G401.6 (cell line): ENCODE data around the gene ARHGEF4.

ENCODE experiments used
- FAIRE-seq: peaks from 2 replicates; lab custom pipeline; 2012; peaks lifted over from hg19 to GRCh38; lab: Jason Lieb, UNC

The ARHGEF4 gene

GRCh38 chr2:130818809-130819208 lies 17.9 kb upstream of the ARHGEF4 start:
- FAIRE-seq: no peak

GRCh38 chr2:130819226-130819607 lies 17.5 kb upstream of the ARHGEF4 start:
- FAIRE-seq: no peak

DNA sequence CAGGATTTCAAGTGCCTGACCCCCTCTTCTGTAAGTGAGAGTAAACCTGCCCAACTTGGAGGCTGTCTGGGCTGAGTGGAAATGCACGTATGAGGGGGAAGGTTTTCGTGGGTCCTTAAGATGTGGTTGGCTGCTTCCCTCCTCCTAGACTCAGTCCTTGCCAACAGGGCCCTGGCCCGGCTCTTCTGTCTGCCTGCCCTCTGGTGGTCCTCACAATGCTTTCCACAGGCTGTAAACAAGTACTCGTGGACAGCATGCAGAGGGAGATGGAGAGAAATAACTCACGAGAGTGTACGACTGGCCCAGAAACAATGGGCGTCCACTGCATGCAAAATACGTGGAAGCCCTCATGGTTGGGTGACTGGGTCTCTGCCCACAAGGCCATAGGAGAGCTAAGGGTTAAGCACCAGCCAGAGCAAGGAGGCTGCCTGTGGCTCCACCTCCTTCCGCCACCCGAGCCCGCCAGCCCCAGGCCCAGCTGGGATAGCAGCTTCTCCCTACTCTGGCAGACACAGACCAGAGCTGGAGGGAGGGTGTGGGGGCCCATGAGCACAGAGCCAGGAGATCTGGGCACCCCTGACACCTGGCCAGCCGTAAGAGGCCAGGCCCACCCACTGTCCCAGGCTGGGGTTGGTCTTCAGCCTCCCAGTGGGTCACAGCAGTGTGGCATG lies 17.0 kb upstream of the ARHGEF4 start:
- no peak for FAIRE-seq

- FAIRE-seq: no peak
These were observed 16.3 kb upstream of the ARHGEF4 start for GRCh38 chr2:130820279-130820861.

DNA sequence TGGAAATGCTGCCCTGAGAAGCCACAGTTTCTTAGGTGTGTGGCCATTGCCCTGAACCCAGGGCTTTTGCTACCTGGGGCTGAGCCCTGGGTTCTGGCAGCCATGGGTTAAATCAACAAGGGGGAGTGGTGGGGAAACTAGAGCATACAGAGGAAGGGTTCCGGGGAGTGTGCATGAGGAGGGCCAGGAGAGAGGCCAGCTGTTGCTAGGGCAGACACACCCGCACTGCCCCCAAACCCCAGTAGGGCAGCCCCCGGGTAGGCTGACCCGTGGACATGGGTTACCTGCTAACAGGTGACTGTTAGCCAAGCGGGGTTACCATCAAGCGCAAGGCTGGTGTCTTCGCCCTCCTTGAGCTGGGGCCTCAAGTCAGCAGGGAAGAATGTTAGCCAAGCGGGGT lies 14.8 kb upstream of the ARHGEF4 start:
- FAIRE-seq: no peak

GRCh38 chr2:130822766-130823165 lies 13.9 kb upstream of the ARHGEF4 start:
- no peak for FAIRE-seq

DNA sequence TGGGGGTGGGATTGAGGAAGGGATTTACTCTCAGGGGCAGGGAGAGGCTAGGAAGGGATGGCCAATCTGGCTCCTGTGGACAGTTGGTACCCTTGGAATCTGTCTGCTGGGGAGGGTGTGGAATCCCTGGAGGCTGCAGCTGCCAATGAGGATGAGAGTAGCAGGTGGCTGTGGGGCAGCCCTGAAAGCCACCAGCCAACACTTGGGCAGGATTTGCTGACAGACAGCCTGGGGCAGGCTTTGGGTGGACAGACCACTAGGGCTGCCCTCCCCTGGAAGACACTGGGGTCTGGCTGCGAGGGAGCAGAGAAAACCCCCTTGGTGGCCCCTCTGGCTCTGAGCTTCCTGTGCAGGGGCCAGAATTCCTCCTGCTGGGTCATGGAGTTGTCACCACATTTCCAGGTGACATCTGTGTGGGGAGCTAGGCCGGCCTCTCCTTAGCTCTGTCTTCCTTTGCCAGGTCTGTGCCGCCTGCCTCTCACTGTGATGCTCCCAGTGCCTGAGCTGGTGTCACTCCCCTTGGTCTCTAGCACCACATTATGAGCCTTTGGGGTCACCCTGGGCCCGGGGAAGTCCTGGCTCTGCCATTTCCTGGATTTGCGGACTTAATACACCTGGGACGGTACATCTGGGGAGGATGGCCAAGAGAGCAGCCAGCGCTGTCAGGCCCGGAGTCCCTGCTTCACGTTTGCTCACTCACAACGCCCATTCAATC lies 13.4 kb upstream of the ARHGEF4 start:
- no peak for FAIRE-seq

DNA sequence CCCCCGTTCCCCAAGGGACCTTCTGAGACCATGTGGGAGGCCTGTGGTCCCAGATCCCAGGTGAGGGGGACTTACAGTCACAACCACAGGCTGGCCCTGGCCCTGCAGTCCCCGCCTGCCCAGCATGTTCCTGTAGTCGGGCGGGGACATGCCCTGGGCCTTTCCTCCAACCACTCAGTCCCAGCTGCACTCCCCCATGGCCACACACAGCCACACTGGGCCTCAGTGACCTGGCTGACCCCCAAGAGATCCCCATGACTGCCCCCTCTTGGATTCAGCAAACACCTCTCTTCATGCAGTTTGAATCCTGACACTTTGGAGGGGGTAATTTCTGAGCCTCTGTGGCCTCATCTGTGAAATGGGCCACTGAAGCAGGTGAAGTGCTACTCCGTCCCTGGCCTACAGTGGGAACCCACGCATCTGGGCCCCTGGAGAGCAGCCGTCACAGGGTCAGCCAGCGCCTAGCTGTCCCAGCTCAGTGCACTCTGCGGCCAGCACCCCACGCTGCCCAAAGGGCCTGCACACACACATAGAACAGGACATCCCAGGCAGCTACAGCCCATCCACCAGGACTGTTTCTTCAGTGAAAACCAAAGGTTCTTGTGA lies 12.7 kb upstream of the ARHGEF4 start:
- no peak for FAIRE-seq

DNA sequence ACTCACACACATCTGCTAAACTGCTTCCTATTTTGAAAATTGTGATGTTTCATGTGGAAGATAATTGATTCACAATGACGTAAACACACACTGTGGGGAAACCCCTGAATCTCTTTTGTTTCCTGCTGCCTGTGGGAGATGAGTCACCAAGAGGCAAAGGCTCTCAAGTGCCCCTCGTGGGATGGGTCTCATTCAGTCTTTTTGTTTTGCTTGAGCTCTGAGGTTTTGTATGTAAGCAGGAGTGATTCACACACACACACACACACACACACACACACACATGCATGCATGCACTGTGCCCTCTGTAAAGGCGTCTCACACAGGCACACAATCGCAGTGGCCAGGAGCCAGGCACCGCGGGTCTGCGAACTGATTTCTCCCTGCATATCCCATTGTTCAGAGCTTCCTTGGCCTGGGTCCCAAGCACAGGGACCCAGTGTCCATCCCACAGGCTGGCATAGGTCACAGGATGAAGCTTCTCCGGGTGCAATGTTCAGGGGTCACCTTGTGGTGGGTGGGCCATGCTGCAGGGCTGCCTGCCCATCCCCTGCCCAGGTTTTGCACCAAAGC lies 12.1 kb upstream of the ARHGEF4 start:
- no peak for FAIRE-seq

- FAIRE-seq: no peak
These were observed 11.3 kb upstream of the ARHGEF4 start for GRCh38 chr2:130825231-130825965.

DNA sequence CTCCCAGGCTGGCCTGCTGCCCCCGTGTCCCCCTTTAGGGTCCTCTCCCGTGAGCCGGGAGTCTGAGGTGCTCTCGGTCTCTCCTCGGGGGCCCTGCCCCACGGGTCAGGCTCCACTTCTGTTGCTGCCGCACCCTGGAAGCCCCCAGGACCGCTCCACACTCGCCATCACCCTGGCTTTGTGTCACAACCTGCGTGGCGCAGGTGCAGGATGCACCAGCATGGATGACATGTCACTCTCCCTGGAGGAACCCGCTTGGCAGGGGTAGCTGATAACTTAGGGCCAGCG lies 10.8 kb upstream of the ARHGEF4 start:
- FAIRE-seq: no peak

DNA sequence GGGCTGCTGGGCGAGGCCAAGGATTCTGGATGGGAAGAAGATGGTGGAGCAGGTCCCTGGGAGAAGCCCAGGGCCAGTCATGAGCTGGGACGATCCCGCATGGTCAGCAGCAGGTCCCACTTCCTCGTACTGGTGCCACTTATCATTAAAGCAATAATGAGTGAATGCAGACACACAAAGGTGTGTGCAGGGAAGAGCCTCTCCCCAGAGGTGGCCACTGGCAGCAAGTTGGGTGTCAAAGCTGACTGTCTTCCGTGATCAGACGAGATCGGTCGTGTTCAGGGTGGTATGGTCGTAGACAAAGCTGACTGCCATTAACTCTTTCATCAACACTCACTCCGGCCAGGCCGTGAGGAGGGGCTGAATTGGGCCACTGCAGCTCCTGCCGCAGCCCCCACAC lies 10.3 kb upstream of the ARHGEF4 start:
- FAIRE-seq: no peak

GRCh38 chr2:130826821-130827501 lies 9.8 kb upstream of the ARHGEF4 start:
- no peak for FAIRE-seq

GRCh38 chr2:130827502-130828251 lies 9.0 kb upstream of the ARHGEF4 start:
- FAIRE-seq: no peak

- FAIRE-seq: no peak
These were observed 8.3 kb upstream of the ARHGEF4 start for GRCh38 chr2:130828461-130828860.

DNA sequence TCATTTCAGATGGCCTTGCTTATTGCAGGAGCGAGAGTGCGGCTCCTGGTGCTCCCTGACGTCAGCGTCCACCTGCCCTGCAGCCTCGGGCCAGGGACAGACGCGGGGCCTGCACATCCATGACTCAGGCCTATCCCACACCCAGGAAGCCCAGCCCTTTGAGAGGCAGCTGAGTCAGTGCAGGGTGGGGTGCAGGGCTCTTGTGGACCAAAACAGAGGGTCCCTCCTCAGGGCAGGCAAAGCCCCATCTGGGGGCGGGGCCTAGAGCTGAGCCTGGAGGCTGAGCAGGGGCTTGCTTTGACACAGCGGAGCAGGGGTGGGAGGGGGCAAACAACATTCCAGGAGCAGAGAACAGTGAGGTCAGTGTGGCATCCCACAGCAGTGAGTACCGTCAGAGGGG lies 7.7 kb upstream of the ARHGEF4 start:
- FAIRE-seq: no peak

DNA sequence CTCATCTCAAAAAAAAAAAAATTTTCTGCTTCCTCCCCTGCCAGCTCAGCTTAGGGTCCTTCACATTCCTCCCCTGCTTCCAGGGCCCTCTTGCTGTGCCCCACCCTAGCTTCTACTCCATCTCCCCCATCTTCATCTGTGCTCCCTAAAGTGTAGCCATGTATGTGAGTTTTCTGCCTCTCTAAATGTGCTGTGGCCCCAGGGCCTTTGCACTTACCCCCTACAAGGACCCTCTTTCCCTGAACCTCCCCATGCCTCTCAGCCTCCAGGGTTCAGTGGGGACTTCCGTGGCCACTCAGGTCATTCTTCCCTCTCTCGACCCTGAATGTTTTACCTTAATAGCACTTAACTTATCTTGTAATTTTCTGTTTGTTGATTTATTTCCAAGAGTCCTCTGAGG lies 6.2 kb upstream of the ARHGEF4 start:
- FAIRE-seq: no peak

GRCh38 chr2:130831356-130831755 lies 5.4 kb upstream of the ARHGEF4 start:
- FAIRE-seq: no peak

DNA sequence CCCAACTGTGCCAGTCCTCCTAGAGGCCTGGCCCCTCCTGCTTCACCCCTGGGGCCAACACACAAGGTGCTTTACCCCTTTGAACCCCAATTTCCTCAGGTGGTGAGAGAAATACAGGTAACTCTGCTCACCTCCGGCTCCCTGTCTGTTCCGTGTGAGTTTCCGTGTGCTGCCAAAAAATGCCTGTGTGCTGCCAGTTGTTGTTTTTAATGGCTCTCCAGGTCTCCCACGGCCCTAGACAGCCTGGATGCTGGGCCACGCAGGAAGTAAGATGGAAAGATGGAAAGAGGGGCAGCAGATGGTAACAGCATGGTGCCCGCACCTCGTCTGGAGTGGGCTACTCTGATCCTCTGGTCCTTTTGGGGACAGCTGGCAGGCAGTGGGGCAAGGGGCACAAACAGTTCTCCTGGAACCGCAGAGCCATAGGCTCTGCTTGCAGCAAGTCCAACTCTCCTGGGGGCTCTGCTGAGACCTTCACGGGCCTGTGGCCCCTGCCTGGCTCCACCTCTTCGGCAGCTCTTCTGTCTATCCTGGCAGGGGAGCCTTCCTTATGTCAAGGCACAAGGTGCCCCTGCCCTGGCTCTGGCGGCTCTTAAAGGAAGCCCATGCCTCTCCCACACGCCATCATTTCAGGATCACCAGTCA lies 4.3 kb upstream of the ARHGEF4 start:
- FAIRE-seq: no peak

- no peak for FAIRE-seq
These were observed 2.4 kb upstream of the ARHGEF4 start for GRCh38 chr2:130834091-130834930.
